ENCODE results near the gene ERGIC1.

Gene ERGIC1

GRCh38 chr5:172854451-172854871, 20.4 kb downstream of the ERGIC1 start:
- no peak for DNase-seq (ENCODE audit: extremely low read depth, insufficient read length)

GRCh38 chr5:172854971-172855370, 20.9 kb downstream of the ERGIC1 start:
- DNase-seq (ENCODE audit: extremely low read depth, insufficient read length) = no peak
- TF ChIP-seq, protein P1, sequence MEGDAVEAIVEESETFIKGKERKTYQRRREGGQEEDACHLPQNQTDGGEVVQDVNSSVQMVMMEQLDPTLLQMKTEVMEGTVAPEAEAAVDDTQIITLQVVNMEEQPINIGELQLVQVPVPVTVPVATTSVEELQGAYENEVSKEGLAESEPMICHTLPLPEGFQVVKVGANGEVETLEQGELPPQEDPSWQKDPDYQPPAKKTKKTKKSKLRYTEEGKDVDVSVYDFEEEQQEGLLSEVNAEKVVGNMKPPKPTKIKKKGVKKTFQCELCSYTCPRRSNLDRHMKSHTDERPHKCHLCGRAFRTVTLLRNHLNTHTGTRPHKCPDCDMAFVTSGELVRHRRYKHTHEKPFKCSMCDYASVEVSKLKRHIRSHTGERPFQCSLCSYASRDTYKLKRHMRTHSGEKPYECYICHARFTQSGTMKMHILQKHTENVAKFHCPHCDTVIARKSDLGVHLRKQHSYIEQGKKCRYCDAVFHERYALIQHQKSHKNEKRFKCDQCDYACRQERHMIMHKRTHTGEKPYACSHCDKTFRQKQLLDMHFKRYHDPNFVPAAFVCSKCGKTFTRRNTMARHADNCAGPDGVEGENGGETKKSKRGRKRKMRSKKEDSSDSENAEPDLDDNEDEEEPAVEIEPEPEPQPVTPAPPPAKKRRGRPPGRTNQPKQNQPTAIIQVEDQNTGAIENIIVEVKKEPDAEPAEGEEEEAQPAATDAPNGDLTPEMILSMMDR (IDR thresholded peaks at IDR 0.05; ENCODE audit: insufficient read depth, low read length, poor library complexity, severe bottlenecking) = no peak
- peaks cover 11% of the 10 kb centered on the region for H3K36me3 ChIP-seq (ENCODE audit: control insufficient read depth, insufficient read depth, low read length)
- no peak overlapping the region for H3K4me3 ChIP-seq (replicated peaks; ENCODE audit: low read depth, low read length)
- H3K27me3 ChIP-seq (replicated peaks; ENCODE audit: control insufficient read depth, insufficient read depth, low read length) = no peaks in the 10 kb centered on the region

More at GRCh38 chr5:172854451-172854871, 20.4 kb downstream of the ERGIC1 start:
- Histone ChIP-seq H3K4me3 (replicated peaks; ENCODE audit: low read depth, low read length) (no peak overlapping the region), H3K36me3 (ENCODE audit: control insufficient read depth, insufficient read depth, low read length) (peaks cover 11% of the 10 kb centered on the region), H3K27me3 (replicated peaks; ENCODE audit: control insufficient read depth, insufficient read depth, low read length) (no peaks in the 10 kb centered on the region)
- TF ChIP-seq, protein P1 (IDR thresholded peaks at IDR 0.05; ENCODE audit: insufficient read depth, low read length, poor library complexity, severe bottlenecking) = no peak

DNA sequence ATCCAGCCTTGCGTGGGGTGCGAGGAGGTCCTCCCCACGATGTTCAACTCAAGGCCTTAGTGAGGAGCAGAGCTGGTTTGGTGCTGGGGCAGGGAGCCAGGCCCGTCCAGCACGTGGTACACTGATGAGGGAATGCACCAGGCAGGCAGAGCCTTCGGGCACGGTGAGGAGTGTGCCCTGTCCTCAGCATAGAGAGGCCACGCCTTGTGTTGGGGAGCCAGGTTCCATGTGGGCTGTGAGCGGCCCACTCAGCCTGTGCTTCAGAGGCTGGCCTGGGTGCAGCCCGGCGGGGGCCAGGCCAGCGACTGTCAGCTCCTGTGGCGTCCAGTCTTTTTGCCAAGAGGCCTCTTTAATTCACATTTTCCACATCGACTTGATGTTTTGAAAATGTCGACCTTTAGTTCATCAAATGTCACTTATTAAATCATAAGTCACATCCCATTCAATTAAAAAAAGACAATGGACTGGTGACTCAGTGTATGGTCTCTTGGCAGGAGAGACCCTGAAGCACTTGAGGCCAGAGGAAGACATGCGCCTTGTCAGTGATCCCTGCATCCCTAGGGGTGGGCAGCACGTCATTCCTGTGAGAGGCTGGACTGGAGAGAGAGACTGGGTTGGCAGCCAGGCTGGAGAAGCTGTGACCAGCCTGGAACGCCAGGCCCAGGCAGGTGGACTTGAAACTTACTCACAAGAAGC, 21.7 kb downstream of the ERGIC1 start:
- DNase-seq (ENCODE audit: extremely low read depth, insufficient read length) = no peak
- TF ChIP-seq, protein P1 (IDR thresholded peaks at IDR 0.05; ENCODE audit: insufficient read depth, low read length, poor library complexity, severe bottlenecking) = no peak
- Histone ChIP-seq H3K36me3 (ENCODE audit: control insufficient read depth, insufficient read depth, low read length) (peaks cover 11% of the 10 kb centered on the region), H3K27me3 (replicated peaks; ENCODE audit: control insufficient read depth, insufficient read depth, low read length) (no peaks in the 10 kb centered on the region), H3K4me3 (replicated peaks; ENCODE audit: low read depth, low read length) (no peak overlapping the region)

- peaks cover 11% of the 10 kb centered on the region for H3K36me3 ChIP-seq (ENCODE audit: control insufficient read depth, insufficient read depth, low read length)
- no peak overlapping the region for H3K4me3 ChIP-seq (replicated peaks; ENCODE audit: low read depth, low read length)
- DNase-seq (ENCODE audit: extremely low read depth, insufficient read length) = no peak
- H3K27me3 ChIP-seq (replicated peaks; ENCODE audit: control insufficient read depth, insufficient read depth, low read length) = no peaks in the 10 kb centered on the region
- TF ChIP-seq, protein P1 (IDR thresholded peaks at IDR 0.05; ENCODE audit: insufficient read depth, low read length, poor library complexity, severe bottlenecking) = no peak
These were observed 22.3 kb downstream of the ERGIC1 start for GRCh38 chr5:172856336-172856735.

DNA sequence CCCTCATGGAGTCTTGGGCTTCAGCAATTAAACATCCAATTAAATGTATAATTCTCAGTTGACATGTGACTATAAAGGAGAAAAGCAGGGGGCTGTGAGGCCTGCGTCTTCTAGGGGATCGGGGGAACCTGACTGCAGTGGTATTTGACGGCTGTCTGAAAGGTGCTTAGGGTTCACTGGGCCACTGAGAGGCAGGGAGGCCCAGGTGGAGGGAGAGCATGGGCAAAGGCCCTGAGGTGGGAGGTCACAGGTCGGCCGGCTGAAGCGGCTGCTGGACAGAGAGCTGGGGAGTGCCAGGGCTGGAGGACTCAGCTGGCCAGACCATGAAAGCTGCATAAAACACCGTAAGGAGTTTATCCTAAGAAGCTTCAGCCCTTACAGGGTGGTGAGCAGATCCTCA, 23.9 kb downstream of the ERGIC1 start:
- Histone ChIP-seq H3K36me3 (ENCODE audit: control insufficient read depth, insufficient read depth, low read length) (peaks cover 11% of the 10 kb centered on the region), H3K4me3 (replicated peaks; ENCODE audit: low read depth, low read length) (no peak overlapping the region), H3K27me3 (replicated peaks; ENCODE audit: control insufficient read depth, insufficient read depth, low read length) (no peaks in the 10 kb centered on the region)
- DNase-seq (ENCODE audit: extremely low read depth, insufficient read length) = no peak
- TF ChIP-seq, protein P1 (IDR thresholded peaks at IDR 0.05; ENCODE audit: insufficient read depth, low read length, poor library complexity, severe bottlenecking) = no peak
